NCI-H2196 (cell line): ENCODE results near the gene MCOLN2.
"Not testable (repeated sequence)": the region's sequence is repeated elsewhere in the genome, so short reads cannot be mapped to it uniquely, and the experiment has no call there.

Source experiments
- DNase-seq: peaks from one replicate; lab custom pipeline; 2025; ENCODE audit not compliant: unreplicated experiment; lab: John Stamatoyannopoulos, UW

Gene MCOLN2

DNA sequence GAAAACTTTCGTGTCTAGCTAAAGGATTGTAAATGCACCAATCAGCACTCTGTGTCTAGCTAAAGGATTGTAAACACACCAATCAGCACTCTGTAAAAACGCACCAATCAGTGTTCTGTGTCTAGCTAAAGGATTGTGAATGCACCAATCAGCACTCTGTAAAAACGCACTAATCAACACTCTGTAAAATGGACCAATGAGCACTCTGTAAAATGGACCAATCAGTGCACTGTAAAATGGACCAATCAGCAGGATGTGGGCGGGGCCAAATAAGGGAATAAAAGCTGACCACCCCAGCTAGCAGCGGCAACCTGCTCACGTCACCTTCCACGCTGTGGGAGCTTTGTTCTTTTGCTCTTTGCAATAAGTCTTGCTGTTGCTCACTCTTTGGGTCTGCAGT is 94.2 kb downstream of the MCOLN2 start:
- not testable (repeated sequence) for DNase-seq

DNA sequence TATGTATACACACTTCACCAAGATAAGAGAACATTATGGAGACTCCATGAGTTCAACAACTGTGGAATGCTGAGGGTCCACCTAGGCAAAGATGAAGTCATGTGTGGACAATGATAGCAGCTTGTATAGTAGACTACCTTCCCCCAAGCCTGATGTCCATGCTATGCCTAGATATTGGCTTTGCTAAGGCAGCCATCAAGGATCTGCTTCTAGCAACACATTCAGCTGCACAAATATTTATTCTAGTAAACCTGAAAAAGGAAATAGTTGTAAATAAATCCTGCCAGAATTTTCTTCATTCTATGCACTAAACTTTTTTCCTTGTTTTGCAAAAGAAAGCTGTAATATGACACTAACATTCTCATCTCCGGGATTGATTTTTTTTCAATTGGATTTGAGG is 96.9 kb downstream of the MCOLN2 start:
- DNase-seq = peak; percentile 4

DNA sequence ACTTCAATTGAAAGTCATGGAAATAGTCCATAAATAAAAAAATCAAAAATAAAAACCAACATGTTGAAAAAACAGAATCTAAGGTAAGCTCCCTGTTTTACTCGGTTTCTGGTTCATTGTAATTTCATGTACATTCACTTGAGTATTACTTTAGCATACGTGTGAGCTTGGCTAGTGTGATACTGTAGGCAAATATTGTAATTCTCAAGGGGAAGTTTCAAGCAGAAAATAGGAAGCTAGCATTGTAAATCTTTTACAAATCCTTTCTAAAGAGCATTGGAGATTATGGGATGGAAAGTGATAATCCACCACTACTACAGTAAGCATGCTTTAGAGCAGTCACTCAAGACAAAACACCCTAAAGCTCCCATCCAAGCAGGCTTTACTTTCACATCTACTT is 100.6 kb downstream of the MCOLN2 start:
- DNase-seq = no peak

DNA sequence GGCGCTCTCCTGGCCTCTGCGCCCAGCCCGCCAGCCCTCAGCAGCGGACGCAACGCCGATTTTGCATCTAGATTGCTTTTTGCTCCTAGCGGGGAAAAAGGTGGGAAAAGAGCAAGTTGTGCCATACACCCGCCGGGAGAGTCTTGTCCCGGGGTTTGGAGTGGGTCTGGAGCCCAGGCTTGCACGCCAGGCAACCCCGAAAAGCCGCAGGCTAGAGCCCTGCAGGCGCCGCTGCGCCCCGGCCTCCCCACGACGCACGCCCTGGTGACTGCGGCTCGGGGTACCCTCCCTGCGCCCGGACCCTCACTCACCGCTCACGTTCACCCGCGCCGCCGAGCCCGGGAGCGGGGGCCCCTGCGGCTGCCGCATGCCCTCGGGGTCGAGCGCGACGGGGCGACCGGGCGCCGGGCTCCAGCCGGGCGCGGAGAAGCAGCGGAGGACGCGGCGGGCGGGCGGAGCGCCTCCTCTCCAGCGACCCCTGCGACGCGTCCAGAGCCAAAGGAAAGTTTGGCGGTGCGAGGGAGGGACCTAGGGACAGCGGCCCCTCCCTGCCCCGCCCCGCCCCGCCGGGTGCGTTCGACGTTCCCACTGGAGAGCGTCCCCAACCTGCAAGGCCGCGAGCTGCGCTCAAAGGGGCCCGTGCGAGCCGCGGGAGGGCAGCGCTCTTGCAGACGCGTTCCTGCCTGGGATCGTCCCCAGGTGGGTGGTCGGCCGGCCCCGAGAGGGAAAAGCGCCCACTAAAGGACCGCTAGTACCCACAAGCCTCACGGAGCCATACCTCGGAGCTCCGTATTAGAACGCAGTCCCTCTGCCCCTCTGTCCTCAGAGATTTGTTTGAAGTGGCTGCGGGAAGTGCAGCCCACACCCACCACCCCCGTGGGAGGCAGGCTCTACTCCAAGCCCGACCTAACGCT is 104.0 kb downstream of the MCOLN2 start, which contains the start of gene LPAR3:
Gene LPAR3, minus strand, starts transcription at position 502 of the 914 bp plus-strand sequence. CDS start 27,086 bp downstream, outside the sequence.
- DNase-seq = no peak

DNA sequence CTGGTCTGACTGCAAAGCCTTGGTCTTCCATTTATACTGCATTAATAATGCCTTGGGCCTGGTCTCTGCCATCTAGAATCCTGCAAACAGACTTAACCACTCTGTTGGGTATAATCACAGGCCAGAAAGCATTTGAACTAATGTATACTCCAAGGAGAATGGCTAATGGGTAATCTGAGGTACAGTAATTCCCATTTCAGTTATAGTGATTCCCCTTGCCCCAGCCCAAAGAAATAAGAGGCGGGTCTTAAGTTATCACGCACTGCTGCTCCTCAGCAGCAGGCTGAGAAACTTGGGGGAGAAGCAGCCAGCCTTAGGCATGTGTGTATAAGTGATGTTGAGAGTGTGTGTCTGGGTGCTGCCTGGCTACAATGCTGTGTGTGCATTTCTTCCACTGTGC is 106.3 kb downstream of the MCOLN2 start:
- no peak for DNase-seq

DNA sequence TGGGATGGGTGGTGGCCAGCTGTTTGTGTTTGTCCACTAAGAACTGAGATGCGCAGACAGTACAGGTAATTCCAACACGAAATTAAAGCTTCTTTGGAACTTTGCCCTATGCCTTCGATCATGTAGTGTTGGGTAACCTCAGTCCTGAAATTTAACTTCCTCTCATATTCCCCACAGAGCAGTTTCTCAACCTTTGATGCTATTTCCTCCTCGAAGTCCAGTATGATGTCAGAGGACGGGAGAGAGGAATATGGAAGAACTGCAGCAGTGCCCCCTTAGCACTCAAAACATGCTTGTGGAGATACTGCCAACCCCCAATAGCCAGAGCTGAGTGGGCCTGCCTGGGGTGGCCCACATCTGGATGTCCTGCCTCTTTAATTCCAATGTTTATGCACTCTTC is 107.5 kb downstream of the MCOLN2 start:
- no peak for DNase-seq

DNA sequence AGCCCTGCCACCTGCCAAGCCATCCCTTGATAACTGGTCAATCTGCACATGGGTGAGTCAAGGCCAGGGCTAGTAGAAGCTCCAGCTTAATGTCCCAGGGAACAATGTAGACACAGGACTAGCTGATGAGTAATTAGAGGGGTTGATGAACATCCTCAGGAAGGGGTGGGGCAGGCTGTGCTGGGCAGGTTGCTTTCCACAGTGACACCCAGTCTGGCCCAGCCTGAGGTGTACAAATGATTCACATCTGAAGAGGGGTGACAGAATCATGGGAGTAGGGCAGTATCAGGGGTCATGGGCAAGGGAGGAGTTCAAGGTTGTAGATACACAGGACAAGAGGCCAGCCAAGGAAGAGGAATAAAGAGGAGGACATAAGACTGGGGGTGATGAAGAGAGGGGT is 108.2 kb downstream of the MCOLN2 start:
- no peak for DNase-seq

DNA sequence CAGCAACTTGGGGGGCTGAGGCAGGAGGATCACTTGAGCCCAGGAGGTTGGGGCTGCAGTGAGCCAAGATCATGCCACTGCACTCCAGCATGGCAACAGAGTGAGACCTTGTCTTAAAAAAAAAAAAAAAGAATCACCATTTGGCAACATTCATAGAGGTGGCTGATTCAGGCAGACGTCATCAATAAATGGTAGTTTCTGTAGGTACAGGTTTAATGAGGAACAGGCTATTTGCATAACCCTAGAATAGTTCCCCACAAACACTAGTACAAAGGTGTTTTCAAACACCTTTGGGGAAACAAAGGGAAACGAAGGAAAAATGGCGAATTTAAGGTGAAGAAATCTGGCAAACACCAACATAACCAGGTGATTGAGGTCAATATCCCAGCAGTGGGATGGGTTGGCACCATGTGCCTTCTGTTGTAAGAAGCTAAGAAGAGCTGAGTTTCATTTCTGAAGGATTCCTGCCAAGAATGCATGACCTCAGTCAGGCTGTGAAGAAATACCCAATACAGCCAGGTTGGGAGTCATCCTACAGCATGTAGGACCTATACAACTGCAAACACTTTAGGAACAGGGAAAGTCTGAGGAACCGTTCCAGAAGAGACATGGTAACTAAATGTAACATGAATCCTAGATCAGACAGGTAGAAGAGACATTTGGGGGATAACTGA is 109.5 kb downstream of the MCOLN2 start:
- no peak for DNase-seq

DNA sequence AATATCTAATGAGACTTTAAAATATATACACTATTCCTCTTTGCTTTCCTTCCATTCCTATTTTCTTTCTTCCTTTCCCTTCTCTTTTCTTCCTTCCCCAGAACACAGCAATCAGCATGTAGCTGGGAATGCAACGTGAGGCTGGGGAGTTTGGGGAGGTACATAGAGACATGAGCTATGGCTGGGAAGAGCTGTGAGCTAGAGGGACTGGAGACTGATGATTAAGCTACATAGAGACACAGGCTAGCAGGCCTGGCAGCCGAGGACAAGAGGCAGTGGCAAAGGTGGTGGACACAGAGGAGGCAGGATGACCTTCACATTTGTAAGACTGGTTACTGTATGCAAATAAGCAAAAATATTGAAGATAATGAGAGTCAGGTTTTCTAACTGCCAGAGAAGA is 111.4 kb downstream of the MCOLN2 start:
- DNase-seq = no peak

DNA sequence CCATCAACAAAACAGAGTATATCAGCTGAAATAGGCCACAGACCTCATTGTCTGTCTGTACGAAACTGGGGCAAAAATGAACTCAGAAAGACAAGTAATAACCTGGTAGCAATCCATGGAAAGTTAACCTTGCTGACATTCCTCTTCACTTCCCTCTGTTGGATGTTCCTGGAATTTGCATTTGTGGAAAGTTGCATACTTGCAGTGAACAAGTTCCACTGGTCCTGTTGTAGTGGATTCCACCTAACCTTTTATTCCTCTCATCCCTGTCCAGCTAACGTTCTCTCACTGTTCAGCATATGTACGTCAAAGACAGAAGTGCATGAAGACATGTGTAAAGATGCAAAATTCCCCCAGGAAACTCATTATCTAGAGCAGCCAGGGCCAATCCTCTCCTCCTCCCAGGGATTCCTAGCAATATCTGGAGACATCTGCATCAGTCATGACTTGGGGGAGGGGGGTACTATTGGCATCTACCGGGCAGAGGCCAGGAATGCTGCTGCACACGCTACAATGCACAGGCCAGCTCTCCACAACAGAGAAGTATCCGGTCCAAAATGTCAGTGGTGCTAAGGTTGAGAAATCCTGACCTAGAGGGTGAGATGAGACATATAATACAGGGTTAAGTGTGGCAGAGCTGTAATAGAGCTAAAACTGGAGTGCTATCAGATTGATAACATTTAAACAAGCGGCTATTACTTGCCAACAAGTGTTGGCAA is 112.1 kb downstream of the MCOLN2 start:
- DNase-seq = no peak

DNA sequence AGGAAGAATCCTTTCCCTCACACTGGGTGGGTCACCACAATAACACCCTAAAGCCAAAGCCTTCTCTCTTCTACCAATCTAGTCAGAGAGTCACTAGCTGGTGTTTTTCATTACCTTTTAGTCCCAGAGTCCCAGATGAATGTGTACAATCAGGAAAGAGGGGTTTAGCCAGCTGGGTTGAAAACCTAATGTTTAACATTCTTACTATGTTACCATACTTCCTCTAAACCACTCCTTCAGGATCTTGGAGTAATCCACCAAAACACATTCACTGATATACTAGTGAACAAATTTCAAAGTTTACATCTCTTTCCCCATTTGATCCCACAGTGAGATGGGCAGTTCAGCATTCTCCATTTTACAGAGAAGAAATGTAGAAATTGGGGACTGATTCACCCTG is 113.6 kb downstream of the MCOLN2 start:
- DNase-seq = no peak

DNA sequence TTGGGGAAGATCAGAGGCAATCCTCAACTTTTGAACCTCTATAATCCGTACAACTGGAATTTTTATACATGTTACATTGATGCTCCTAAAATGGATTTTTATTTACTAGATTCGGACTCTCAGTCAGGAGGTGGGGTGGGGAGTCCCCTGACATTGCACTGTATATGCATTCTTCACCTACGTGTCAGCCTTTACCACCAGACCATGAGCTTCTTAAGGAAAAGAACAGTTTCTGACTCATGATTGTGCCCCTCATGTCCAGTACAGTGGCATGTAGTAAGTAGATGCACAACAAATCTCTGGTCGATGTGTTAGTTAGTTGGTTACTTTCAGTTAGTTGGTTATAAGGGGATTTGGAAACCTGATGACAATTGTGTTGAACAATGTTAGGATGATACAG is 119.3 kb downstream of the MCOLN2 start:
- no peak for DNase-seq

DNA sequence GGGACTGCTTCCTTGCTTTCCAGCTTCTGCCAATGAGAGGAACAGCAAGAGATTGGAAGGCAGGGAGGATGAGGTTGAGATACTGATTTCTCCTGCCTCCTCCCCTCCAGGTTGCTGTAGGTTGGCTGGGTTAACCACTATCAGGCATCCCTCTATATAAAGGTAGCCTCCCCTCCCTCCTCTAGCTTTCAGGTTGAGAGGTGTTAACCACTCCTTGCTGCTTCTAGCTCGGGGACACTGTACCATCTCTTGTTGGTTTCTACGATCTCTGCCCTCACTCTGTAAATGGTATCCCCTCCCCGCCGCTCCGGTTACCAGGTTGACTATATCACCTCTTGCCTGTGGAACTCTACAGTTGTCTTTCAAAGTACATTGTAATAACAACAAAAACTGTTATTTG is 120.6 kb downstream of the MCOLN2 start:
- no peak for DNase-seq
